Sigmoid colon (tissue), 7 donors: ENCODE data around the gene ZNF10. TPM values are rescaled to one million over a fixed set of nuclear protein-coding genes. Genes with fewer than 3 reads are reported as not detected.

ENCODE experiments used
- DNase-seq: peaks from one replicate; pipeline ENCODE4 v3.0.0-alpha.2; 2019
- H3K27ac ChIP-seq, 4 donors: fragments of 200-600 bp; sonication (generic); one replicate each; pipeline ENCODE4 v1.5.1; 2016 to 2019; ENCODE audit warnings: mild to moderate bottlenecking in 1 of 4
- H3K27me3 ChIP-seq, 3 donors: fragments of 200-600 bp; sonication (generic); one replicate each; pipeline ENCODE4 v1.5.1; 2019; ENCODE audit warnings: mild to moderate bottlenecking in 1 of 3
- H3K36me3 ChIP-seq, 4 donors: fragments of 200-600 bp; sonication (generic); one replicate each; pipeline ENCODE4 v1.5.1; 2016 to 2019
- H3K4me1 ChIP-seq, 4 donors: fragments of 200-600 bp; sonication (generic); one replicate each; pipeline ENCODE4 v1.5.1; 2017 to 2019
- H3K4me3 ChIP-seq, 4 donors: fragments of 200-600 bp; sonication (generic); one replicate each; pipeline ENCODE4 v1.5.1; 2017 to 2019; ENCODE audit warnings: mild to moderate bottlenecking in 2 of 4, moderate library complexity in 1 of 4
- H3K9me3 ChIP-seq, 4 donors: fragments of 200-600 bp in 3 of 4; sonication (generic) in 3 of 4; one replicate each; pipeline versions ENCODE4 v1.5.1 to v1.6.1; 2013 to 2019
- EP300 ChIP-seq, 4 donors: sonication (generic); formaldehyde crosslinking; IDR thresholded peaks; one replicate each; pipeline ENCODE4 v1.6.1; 2017; ENCODE audit warnings: antibody characterized with exemption in 4 of 4
- POLR2A ChIP-seq, 2 donors: fragments of 450-650 bp; IDR thresholded peaks; one replicate each; pipeline ENCODE4 v1.6.1; 2016; ENCODE audit warnings: antibody characterized with exemption in 2 of 2, mild to moderate bottlenecking in 2 of 2, moderate library complexity in 2 of 2
- POLR2AphosphoS5 ChIP-seq, 4 donors: sonication (generic); formaldehyde crosslinking; IDR thresholded peaks; one replicate each; pipeline ENCODE4 v1.6.1; 2017; ENCODE audit warnings: antibody characterized with exemption in 4 of 4
- WGBS, 2 donors: extraction: QIAGEN DNeasy Blood & Tissue Kit; methylation state at CpG; one replicate each; pipeline ENCODE4 v1.1.7; 2013; 5-methylcytosine and 5-hydroxymethylcytosine counted together
- intact Hi-C: fragments of 100-400 bp; cut with DNase I; formaldehyde crosslinking; loops from one replicate; pipeline ENCODE4 v1.15.1; 2023
- polyA plus RNA-seq, 3 donors: library from polyadenylated mRNA; stranded (reverse); fragments of 200-250 nt; gene quantifications; one replicate each; pipeline ENCODE4 v1.2.3, GENCODE V29; 2013
- total RNA-seq, 4 donors: library from RNA; depleted of rRNA; stranded (reverse); fragments of >200 nt; gene quantifications; one replicate each; pipeline ENCODE4 v1.1.0, GENCODE V29; 2016
- TF ChIP-seq, protein P1 (sequence below), 4 experiments: fragments of 450-650 bp in 3 of 4; fragments of 200-600 bp in 1 of 4; IDR thresholded peaks; one replicate each; pipeline ENCODE4 v1.5.1; 2016 to 2019; ENCODE audit warnings: antibody characterized with exemption in 4 of 4, mild to moderate bottlenecking in 3 of 4, moderate library complexity in 2 of 4
- donor health status: healthy with polysubstance abuse.
- donor health status: Bipolar disorder and iron deficiency.
- donor health status: healthy.

The ZNF10 gene
- total and polyA plus RNA-seq, 7 donors = 0.46 to 22.8 (median 10.5) TPM

DNA sequence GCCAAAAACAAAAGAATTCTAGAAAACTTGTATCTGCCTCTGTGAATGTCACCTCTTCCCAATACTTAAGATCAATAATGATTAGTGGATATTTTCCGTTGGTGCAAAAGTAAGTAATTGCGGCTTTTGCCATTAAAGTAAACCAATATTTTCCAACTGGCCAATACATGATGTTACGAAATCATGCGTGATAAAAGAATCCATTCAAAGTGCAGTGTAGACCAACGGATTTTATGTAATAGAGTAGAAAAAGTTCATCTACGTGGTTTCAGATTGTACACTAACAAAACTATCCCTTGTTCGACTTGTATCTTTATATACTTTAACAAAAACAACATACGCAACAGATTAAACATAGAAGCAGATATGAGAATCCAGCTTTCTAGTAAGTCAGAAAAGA lies 50.2 kb downstream of the ZNF10 start:
- TF ChIP-seq, protein P1, sequence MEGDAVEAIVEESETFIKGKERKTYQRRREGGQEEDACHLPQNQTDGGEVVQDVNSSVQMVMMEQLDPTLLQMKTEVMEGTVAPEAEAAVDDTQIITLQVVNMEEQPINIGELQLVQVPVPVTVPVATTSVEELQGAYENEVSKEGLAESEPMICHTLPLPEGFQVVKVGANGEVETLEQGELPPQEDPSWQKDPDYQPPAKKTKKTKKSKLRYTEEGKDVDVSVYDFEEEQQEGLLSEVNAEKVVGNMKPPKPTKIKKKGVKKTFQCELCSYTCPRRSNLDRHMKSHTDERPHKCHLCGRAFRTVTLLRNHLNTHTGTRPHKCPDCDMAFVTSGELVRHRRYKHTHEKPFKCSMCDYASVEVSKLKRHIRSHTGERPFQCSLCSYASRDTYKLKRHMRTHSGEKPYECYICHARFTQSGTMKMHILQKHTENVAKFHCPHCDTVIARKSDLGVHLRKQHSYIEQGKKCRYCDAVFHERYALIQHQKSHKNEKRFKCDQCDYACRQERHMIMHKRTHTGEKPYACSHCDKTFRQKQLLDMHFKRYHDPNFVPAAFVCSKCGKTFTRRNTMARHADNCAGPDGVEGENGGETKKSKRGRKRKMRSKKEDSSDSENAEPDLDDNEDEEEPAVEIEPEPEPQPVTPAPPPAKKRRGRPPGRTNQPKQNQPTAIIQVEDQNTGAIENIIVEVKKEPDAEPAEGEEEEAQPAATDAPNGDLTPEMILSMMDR (IDR thresholded peaks at IDR 0.05) = no peak
- peaks cover 0 to 13% (median 6%) of the 10 kb centered on the region in 4 donors for H3K4me1 ChIP-seq
- DNase-seq = no peak
- H3K27me3 ChIP-seq = no peaks in the 10 kb centered on the region
- peaks cover 0 to 32% (median 20%) of the 10 kb centered on the region in 4 donors for H3K36me3 ChIP-seq
- intact Hi-C loops = loop anchor here (1.0 kb wide), 4 partner anchors 50 to 194 kb away; partner anchors contain the start of genes ZNF10, ZNF140, ZNF26 and ZNF84
- 97% methylated on average over 8 of the region's 8 CpGs for WGBS, 2 donors
- H3K4me3 ChIP-seq = peak overlapping the region in 2 of 4 donors; percentile 80 to 82
- H3K9me3 ChIP-seq = peaks cover 4 to 27% (median 8%) of the 10 kb centered on the region in 4 donors
- peak overlapping the region in 2 of 4 donors; percentile 74 to 81 for H3K27ac ChIP-seq

DNA sequence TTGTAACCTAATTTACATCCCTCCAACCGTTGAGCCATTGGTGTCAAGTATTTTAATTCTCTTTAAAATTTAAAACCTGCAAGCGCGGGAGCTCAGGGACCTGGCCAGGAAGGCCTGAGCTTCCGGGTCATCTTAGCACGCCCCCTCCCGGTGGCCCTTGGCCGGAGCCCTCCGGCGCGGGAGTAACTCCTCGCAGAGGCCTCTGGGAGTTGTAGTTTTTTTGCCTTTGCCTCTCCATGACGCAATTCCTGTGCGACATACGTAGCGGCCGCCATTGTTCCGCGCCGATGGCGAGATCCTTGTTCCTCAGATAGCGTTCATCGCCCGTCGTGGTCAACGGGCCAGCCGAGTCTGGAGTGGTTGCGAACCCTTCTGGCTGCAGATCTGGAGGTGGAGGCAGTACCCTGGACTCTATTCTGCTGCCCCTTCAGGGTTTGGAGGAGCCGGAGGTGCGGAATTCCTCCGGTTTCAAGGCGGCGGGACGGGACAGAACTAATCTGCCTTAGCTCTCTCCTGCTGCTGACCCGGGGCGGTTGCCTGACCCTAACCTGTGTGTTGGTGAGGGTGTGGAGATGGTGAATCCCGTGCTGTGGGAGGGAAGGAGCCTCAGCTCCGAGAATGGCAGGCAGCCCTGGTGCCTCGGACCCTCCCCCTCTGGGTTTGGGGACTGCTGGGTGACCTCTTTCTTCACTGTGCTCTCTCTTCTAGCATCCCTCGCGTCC lies 51.0 kb downstream of the ZNF10 start, which contains the start of gene ZNF268:
ZNF268 (plus strand) TSS at position 258 of the 722 bp plus-strand sequence. CDS start 503 bp downstream, outside the sequence.
- WGBS, 2 donors = 1 to 2% methylated on average over 40 of the region's 40 CpGs
- H3K27ac ChIP-seq = peak within 1 kb of the TSS; percentile 69 to 81 (median 76)
- intact Hi-C loops = loop anchor here (1.0 kb wide), 4 partner anchors 51 to 195 kb away; partner anchors contain the start of genes ZNF10, ZNF140, ZNF26 and ZNF84
- H3K4me3 ChIP-seq = peak within 1 kb of the TSS; percentile 64 to 82 (median 76)
- H3K36me3 ChIP-seq = peaks cover 0 to 39% (median 27%) of the 10 kb centered on the region in 4 donors
- no peaks in the 10 kb centered on the region for H3K27me3 ChIP-seq
- TF ChIP-seq EP300 (IDR thresholded peaks at IDR 0.05) (peak in 2 of 4 donors; percentile 13 to 19), POLR2AphosphoS5 (IDR thresholded peaks at IDR 0.05) (peak; percentile 70 to 89 (median 82)), POLR2A (IDR thresholded peaks at IDR 0.05) (no peak)
- TF ChIP-seq, protein P1 (IDR thresholded peaks at IDR 0.05) = peak; percentile 45 to 68 (median 58)
- H3K9me3 ChIP-seq = peaks cover 5 to 30% (median 13%) of the 10 kb centered on the region in 4 donors
- DNase-seq = peak; percentile 94
- H3K4me1 ChIP-seq = peaks cover 0 to 13% (median 6%) of the 10 kb centered on the region in 4 donors

DNA sequence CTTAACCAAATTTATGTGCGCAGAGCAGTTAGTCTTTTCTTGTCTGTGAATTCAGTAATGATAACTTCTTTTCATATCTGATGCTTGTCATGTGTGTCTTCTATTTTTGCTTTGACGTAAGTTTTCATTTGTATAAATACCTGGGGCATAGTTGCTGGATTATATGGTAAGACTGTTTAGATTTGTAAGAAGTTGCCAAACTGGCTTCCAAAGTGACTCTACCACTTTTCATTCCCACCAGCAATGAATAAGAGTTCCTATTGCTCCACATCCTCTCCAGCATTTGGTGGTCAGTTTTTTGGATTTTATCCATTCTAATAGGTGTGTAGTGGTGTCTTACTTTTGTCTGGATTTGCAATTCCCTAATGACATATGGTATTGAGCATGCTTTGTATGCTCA lies 59.7 kb downstream of the ZNF10 start:
- intact Hi-C loops = no loop called here
- Histone ChIP-seq H3K4me3 (no peak overlapping the region), H3K9me3 (peaks cover 30 to 83% (median 77%) of the 10 kb centered on the region in 4 donors), H3K27me3 (no peaks in the 10 kb centered on the region), H3K27ac (no peak overlapping the region), H3K36me3 (peaks cover 71 to 100% (median 97%) of the 10 kb centered on the region in 4 donors), H3K4me1 (no peaks in the 10 kb centered on the region)
- 97 to 98% methylated on average over 2 of the region's 2 CpGs for WGBS, 2 donors
- no peak for TF ChIP-seq POLR2A (IDR thresholded peaks at IDR 0.05)
- TF ChIP-seq, protein P1 (IDR thresholded peaks at IDR 0.05) = no peak
- TF ChIP-seq EP300 (IDR thresholded peaks at IDR 0.05) = no peak
- no peak for TF ChIP-seq POLR2AphosphoS5 (IDR thresholded peaks at IDR 0.05)
- no peak for DNase-seq

DNA sequence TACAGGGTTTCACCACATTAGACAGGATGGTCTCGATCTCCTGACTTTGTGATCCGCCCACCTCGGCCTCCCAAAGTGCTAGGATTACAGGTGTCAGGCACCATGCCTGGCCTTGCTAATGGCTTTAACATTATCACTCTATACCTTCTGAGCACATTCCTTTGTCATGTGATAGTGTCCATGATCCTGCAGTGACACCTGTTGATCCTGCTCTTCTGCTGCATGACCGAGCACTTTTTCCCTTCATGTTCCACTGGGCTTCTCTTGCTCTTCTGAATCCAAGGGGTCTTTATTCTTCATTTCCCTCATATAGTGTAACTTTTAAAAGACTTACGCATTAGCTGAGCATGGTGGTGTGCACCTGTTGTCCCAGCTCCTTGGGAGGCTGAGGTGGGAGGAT lies 62.4 kb downstream of the ZNF10 start:
- DNase-seq = no peak
- no peaks in the 10 kb centered on the region for H3K27me3 ChIP-seq
- intact Hi-C loops = no loop called here
- 95 to 98% methylated on average over 5 of the region's 5 CpGs for WGBS, 2 donors
- no peak overlapping the region for H3K4me3 ChIP-seq
- no peaks in the 10 kb centered on the region for H3K4me1 ChIP-seq
- peaks cover 40 to 83% (median 69%) of the 10 kb centered on the region in 4 donors for H3K9me3 ChIP-seq
- peaks cover 69 to 91% (median 86%) of the 10 kb centered on the region in 4 donors for H3K36me3 ChIP-seq
- TF ChIP-seq POLR2AphosphoS5 (IDR thresholded peaks at IDR 0.05) (no peak), POLR2A (IDR thresholded peaks at IDR 0.05) (no peak), EP300 (IDR thresholded peaks at IDR 0.05) (no peak)
- TF ChIP-seq, protein P1 (IDR thresholded peaks at IDR 0.05) = no peak
- no peak overlapping the region for H3K27ac ChIP-seq
